Adrenal gland (tissue), 12 donors: ENCODE results near the gene RBP2. TPM values are rescaled to one million over a fixed set of nuclear protein-coding genes. Genes with fewer than 3 reads are reported as not detected.
"Not testable (repeated sequence)": the region's sequence is repeated elsewhere in the genome, so short reads cannot be mapped to it uniquely, and the experiment has no call there.

Experiments
- DNase-seq, 7 donors: peaks; one replicate each; pipeline ENCODE4 v3.0.0-alpha.2; 2019 to 2020
- H3K27ac ChIP-seq, 5 donors: fragments of 200-600 bp; sonication (generic) in 4 of 5; 1 replicate in 3 of 5; 2 replicates in 2 of 5; pipeline versions ENCODE4 v1.5.1 to v1.8.0; 2016 to 2020; ENCODE audit warnings: mild to moderate bottlenecking in 1 of 5
- H3K27me3 ChIP-seq: fragments of 200-600 bp; 2 replicates; pipeline ENCODE4 v1.8.0; 2021
- H3K36me3 ChIP-seq, 2 donors: fragments of 200-600 bp; replicated peaks in 1 of 2; 1 replicate in 1 of 2; 2 replicates in 1 of 2; pipeline versions ENCODE4 v1.5.1 to v1.8.0; 2018 to 2022
- H3K4me1 ChIP-seq, 2 donors: fragments of 200-600 bp; replicated peaks in 1 of 2; 1 replicate in 1 of 2; 2 replicates in 1 of 2; pipeline versions ENCODE4 v1.5.1 to v1.8.0; 2018 to 2021
- H3K4me3 ChIP-seq, 4 donors: fragments of 200-600 bp; sonication (generic) in 3 of 4; one replicate each; pipeline ENCODE4 v1.5.1; 2016 to 2018
- H3K9me3 ChIP-seq, 3 donors: fragments of 200-600 bp; sonication (generic) in 1 of 3; replicated peaks in 1 of 3; 1 replicate in 2 of 3; 2 replicates in 1 of 3; pipeline versions ENCODE4 v1.5.1 to v1.8.0; 2016 to 2021
- CTCF ChIP-seq, 6 experiments: fragments of 450-650 bp in 4 of 6; fragments of 200-600 bp in 2 of 6; sonication (generic) in 1 of 6; IDR thresholded peaks; 1 replicate in 5 of 6; 2 replicates in 1 of 6; pipeline versions ENCODE4 v1.5.1 to v1.8.0; 2016 to 2021; ENCODE audit warnings: antibody characterized with exemption in 6 of 6, mild to moderate bottlenecking in 2 of 6, moderate library complexity in 1 of 6
- POLR2A ChIP-seq, 2 donors: fragments of 450-650 bp; IDR thresholded peaks; one replicate each; pipeline ENCODE4 v1.6.1; 2017; ENCODE audit warnings: antibody characterized with exemption in 2 of 2, mild to moderate bottlenecking in 2 of 2, moderate library complexity in 1 of 2
- WGBS, 4 donors: extraction: QIAGEN DNeasy Blood & Tissue Kit in 2 of 4; methylation state at CpG; one replicate each; pipeline versions ENCODE4 v1.1.5 to v1.1.7; 2013 to 2017; 5-methylcytosine and 5-hydroxymethylcytosine counted together
- intact Hi-C, 2 donors: fragments of 100-400 bp; cut with DNase I; formaldehyde crosslinking; loops; one replicate each; pipeline versions ENCODE4 v1.14.1 to v1.15.0; 2022 to 2023
- polyA plus RNA-seq, 3 donors: library from polyadenylated mRNA; stranded (reverse); fragments of 200-250 nt in 2 of 3; fragments of 350-450 nt in 1 of 3; fragmentation: Illumina TruSeq in 1 of 3; extraction: RNeasy Lipid Tissue Mini Kit (QIAGEN cat#74804) in 1 of 3; gene quantifications; one replicate each; pipeline ENCODE4 v1.2.3, GENCODE V29; 2013 to 2014
- total RNA-seq, 9 donors: library from RNA; depleted of rRNA in 4 of 9; stranded (reverse); fragments of >200 nt in 4 of 9; fragments of 120-200 nt in 1 of 9; fragmentation: NEBNext Ultra II Directional in 1 of 9; extraction: Animal tissue kit (Norgen Biotek cat#: 25700) in 1 of 9; gene quantifications; one replicate each; pipeline versions ENCODE4 v1.1.0 to v1.2.4, GENCODE V29; 2013 to 2023
- donor health status: healthy with polysubstance abuse.
- donor health status: Bipolar disorder and iron deficiency.
- donor health status: DM: yes; HTN: yes; CAD: no.
- donor health status: DM: no; HTN: no; CAD: no.
- donor health status: DM: no; HTN: no; CAD: no.
- donor health status: DM: yes; HTN: yes; CAD: no.

The RBP2 gene
- total and polyA plus RNA-seq, 12 donors = 0.71 to 2.2 (median 1.4) TPM; not detected in 8

GRCh38 chr3:139421040-139421439 is 55.3 kb downstream of the RBP2 start:
- H3K9me3 ChIP-seq = peaks cover 0 to 15% (median 0%) of the 10 kb centered on the region in 3 donors
- no peaks in the 10 kb centered on the region for H3K27me3 ChIP-seq
- intact Hi-C loops = no loop called here
- no peaks in the 10 kb centered on the region for H3K4me1 ChIP-seq
- 63 to 76% (median 71%) methylated on average over 1 of the region's 1 CpG for WGBS, 4 donors
- H3K27ac ChIP-seq = no peak overlapping the region
- DNase-seq = no peak
- no peaks in the 10 kb centered on the region for H3K36me3 ChIP-seq
- TF ChIP-seq CTCF (IDR thresholded peaks at IDR 0.05) (no peak), POLR2A (IDR thresholded peaks at IDR 0.05) (no peak)
- no peak overlapping the region for H3K4me3 ChIP-seq

- Histone ChIP-seq H3K9me3 (peaks cover 0 to 15% (median under 1%) of the 10 kb centered on the region in 3 donors), H3K36me3 (no peaks in the 10 kb centered on the region), H3K4me3 (no peak overlapping the region), H3K27me3 (no peaks in the 10 kb centered on the region), H3K4me1 (no peaks in the 10 kb centered on the region), H3K27ac (no peak overlapping the region)
- no peak for DNase-seq
- 87 to 100% (median 95%) methylated on average over 1 to 2 of the region's 2 CpGs for WGBS, 4 donors
- TF ChIP-seq CTCF (IDR thresholded peaks at IDR 0.05) = no peak
- TF ChIP-seq POLR2A (IDR thresholded peaks at IDR 0.05) = no peak
- intact Hi-C loops = no loop called here
These were observed 58.2 kb downstream of the RBP2 start for GRCh38 chr3:139418144-139418543.

GRCh38 chr3:139416275-139416674 is 60.0 kb downstream of the RBP2 start:
- no peak for TF ChIP-seq POLR2A (IDR thresholded peaks at IDR 0.05)
- TF ChIP-seq CTCF (IDR thresholded peaks at IDR 0.05) = no peak
- 87 to 95% (median 91%) methylated on average over 1 of the region's 1 CpG for WGBS, 4 donors
- no peaks in the 10 kb centered on the region for H3K36me3 ChIP-seq
- H3K4me3 ChIP-seq = no peak overlapping the region
- H3K9me3 ChIP-seq = peaks cover 0 to 15% (median 14%) of the 10 kb centered on the region in 3 donors
- intact Hi-C loops = no loop called here
- no peak for DNase-seq
- H3K27me3 ChIP-seq = no peaks in the 10 kb centered on the region
- H3K27ac ChIP-seq = no peak overlapping the region
- no peaks in the 10 kb centered on the region for H3K4me1 ChIP-seq

GRCh38 chr3:139414608-139415224 is 61.6 kb downstream of the RBP2 start:
- Histone ChIP-seq H3K4me1 (no peaks in the 10 kb centered on the region), H3K27ac (no peak overlapping the region), H3K27me3 (no peaks in the 10 kb centered on the region), H3K36me3 (no peaks in the 10 kb centered on the region), H3K9me3 (peaks cover 0 to 15% (median 14%) of the 10 kb centered on the region in 3 donors), H3K4me3 (no peak overlapping the region)
- TF ChIP-seq POLR2A (IDR thresholded peaks at IDR 0.05) = no peak
- no peak for TF ChIP-seq CTCF (IDR thresholded peaks at IDR 0.05)
- no peak for DNase-seq
- intact Hi-C loops = no loop called here
- 77 to 93% (median 86%) methylated on average over 2 of the region's 2 CpGs for WGBS, 4 donors

GRCh38 chr3:139412891-139413290 is 63.4 kb downstream of the RBP2 start:
- DNase-seq, H3K4me3 ChIP-seq, H3K36me3 ChIP-seq, H3K27me3 ChIP-seq, H3K4me1 ChIP-seq, H3K27ac ChIP-seq, intact Hi-C loops: not testable (repeated sequence)
- H3K9me3 ChIP-seq = peaks cover 0 to 15% (median 14%) of the 10 kb centered on the region in 3 donors
